IMR-90 (cell line): ENCODE measurements around the gene TPPP3. TPM values are rescaled to one million over a fixed set of nuclear protein-coding genes. Genes with fewer than 3 reads are reported as not detected.

Experiments
- ATAC-seq: fragments of 200-7000 bp; cut with Tn5 transposase; 2 replicates; pipeline ENCODE4 v1.9.1; 2020; ENCODE audit warnings: low read depth, mild to moderate bottlenecking, moderate library complexity
- BruUV-seq: library from RNA; stranded (reverse); fragments of 400-500 nt; replicated peaks from 2 replicates; lab custom pipeline; 2021; lab: Mats Ljungman, UMichigan
- CTCF ChIA-PET: fragments of 300-600 bp; formaldehyde crosslinking; extraction: SDS; loops from one replicate; lab custom pipeline; 2021; ENCODE audit warnings: antibody characterized with exemption; lab: Yijun Ruan, JAX
- POLR2A ChIA-PET: fragments of 300-600 bp; sonication (Branson Sonifier 250); formaldehyde crosslinking; loops from one replicate; lab custom pipeline; 2022; ENCODE audit warnings: antibody characterized with exemption; ENCODE audit not compliant: unreplicated experiment; lab: Charles Lee
- DNase-seq: peaks from one replicate; pipeline ENCODE4 v3.0.0; 2013
- H2AFZ ChIP-seq: replicated peaks from 2 replicates; pipeline ENCODE3; 2013; ENCODE audit warnings: low read length, mild to moderate bottlenecking; ENCODE audit not compliant: poor library complexity
- H2AK5ac ChIP-seq: 2 replicates; pipeline ENCODE4 v1.6.1; 2013; ENCODE audit warnings: low read depth, low read length, inconsistent platforms
- H2AK9ac ChIP-seq: replicated peaks from 2 replicates; pipeline ENCODE3; 2013; ENCODE audit warnings: mild to moderate bottlenecking, low read depth, low read length, moderate library complexity; ENCODE audit not compliant: poor library complexity
- H2BK120ac ChIP-seq: 2 replicates; pipeline ENCODE4 v1.6.1; 2013; ENCODE audit warnings: low read depth, low read length, inconsistent platforms
- H2BK15ac ChIP-seq: 3 replicates; pipeline ENCODE4 v1.6.1; 2013; ENCODE audit warnings: low read depth, low read length, inconsistent platforms
- H2BK20ac ChIP-seq: 2 replicates; pipeline ENCODE4 v1.6.1; 2013; ENCODE audit warnings: low read depth, mild to moderate bottlenecking, inconsistent platforms, low read length, moderate library complexity
- H2BK5ac ChIP-seq: 2 replicates; pipeline ENCODE4 v1.6.1; 2013; ENCODE audit warnings: mild to moderate bottlenecking, low read depth, low read length, inconsistent platforms; ENCODE audit not compliant: poor library complexity, severe bottlenecking
- H3K14ac ChIP-seq: replicated peaks from 2 replicates; pipeline ENCODE4 v1.6.1; 2013; ENCODE audit warnings: low read depth, low read length, inconsistent platforms
- H3K18ac ChIP-seq: 2 replicates; pipeline ENCODE4 v1.6.1; 2013; ENCODE audit warnings: low read depth, low read length, control low read depth
- H3K23ac ChIP-seq: 2 replicates; pipeline ENCODE4 v1.6.1; 2013; ENCODE audit warnings: low read depth, low read length, inconsistent platforms
- H3K27ac ChIP-seq: 2 replicates; pipeline ENCODE4 v1.5.1; 2013; ENCODE audit warnings: mild to moderate bottlenecking, control low read depth, low read length; ENCODE audit not compliant: insufficient read depth
- H3K27me3 ChIP-seq: 2 replicates; pipeline ENCODE4 v1.6.1; 2013; ENCODE audit warnings: low read length; ENCODE audit not compliant: control insufficient read depth, insufficient read depth
- H3K36me3 ChIP-seq: 2 replicates; pipeline ENCODE4 v1.6.1; 2013; ENCODE audit warnings: low read length, mixed read lengths; ENCODE audit not compliant: control insufficient read depth, insufficient read depth
- H3K4ac ChIP-seq: 2 replicates; pipeline ENCODE4 v1.6.1; 2013; ENCODE audit warnings: low read depth, low read length, inconsistent platforms
- H3K4me1 ChIP-seq: 2 replicates; pipeline ENCODE4 v1.6.1; 2013; ENCODE audit warnings: low read length, mixed read lengths; ENCODE audit not compliant: control insufficient read depth, insufficient read depth
- H3K4me2 ChIP-seq: 2 replicates; pipeline ENCODE4 v1.6.1; 2013; ENCODE audit warnings: low read depth, mild to moderate bottlenecking, control low read depth, low read length, moderate library complexity
- H3K4me3 ChIP-seq: 2 replicates; pipeline ENCODE4 v1.5.1; 2013; ENCODE audit warnings: low read depth, mild to moderate bottlenecking, control low read depth, low read length, moderate library complexity; ENCODE audit not compliant: insufficient read depth
- H3K56ac ChIP-seq: 2 replicates; pipeline ENCODE4 v1.6.1; 2013; ENCODE audit warnings: low read length, inconsistent platforms; ENCODE audit not compliant: insufficient read depth; ENCODE audit errors: extremely low read depth
- H3K79me1 ChIP-seq, 2 experiments: 2 replicates each; pipeline ENCODE4 v1.6.1; 2013; ENCODE audit warnings: low read length in 2 of 2, inconsistent platforms in 1 of 2, low read depth in 1 of 2
- H3K9ac ChIP-seq: 2 replicates; pipeline ENCODE4 v1.6.1; 2013; ENCODE audit warnings: low read depth, low read length, control low read depth
- H3K9me1 ChIP-seq: 2 replicates; pipeline ENCODE4 v1.6.1; 2013; ENCODE audit warnings: low read length, inconsistent platforms; ENCODE audit not compliant: insufficient read depth
- H3K9me3 ChIP-seq: 2 replicates; pipeline ENCODE4 v1.6.1; 2013; ENCODE audit warnings: low read length; ENCODE audit not compliant: control insufficient read depth, insufficient read depth
- H4K20me1 ChIP-seq: 2 replicates; pipeline ENCODE4 v1.6.1; 2013; ENCODE audit warnings: low read length, inconsistent platforms; ENCODE audit not compliant: insufficient read depth
- H4K5ac ChIP-seq: 2 replicates; pipeline ENCODE4 v1.6.1; 2013; ENCODE audit warnings: mild to moderate bottlenecking, low read depth, low read length, control low read depth
- H4K8ac ChIP-seq, 2 experiments: 2 replicates each; pipeline ENCODE4 v1.6.1; 2013; ENCODE audit warnings: low read depth in 2 of 2, low read length in 2 of 2, control low read depth in 1 of 2, inconsistent platforms in 1 of 2
- H4K91ac ChIP-seq: 2 replicates; pipeline ENCODE4 v1.6.1; 2013; ENCODE audit warnings: low read depth, low read length, inconsistent platforms; ENCODE audit not compliant: insufficient read depth
- BHLHE40 ChIP-seq: fragments of 150-350 bp; IDR thresholded peaks from 2 replicates; pipeline ENCODE4 v1.6.1; 2016; ENCODE audit warnings: mild to moderate bottlenecking, low read depth, low read length
- CEBPB ChIP-seq: IDR thresholded peaks from 2 replicates; pipeline ENCODE4 v1.6.1; 2012; ENCODE audit warnings: low read depth, low read length, improper control_type of control experiment
- MXI1 ChIP-seq: IDR thresholded peaks from 2 replicates; pipeline ENCODE4 v1.6.1; 2012; ENCODE audit warnings: low read depth, mild to moderate bottlenecking, low read length, moderate library complexity, borderline replicate concordance
- WGBS, 2 experiments: methylation state at CpG; one replicate each; pipeline versions ENCODE4 v1.1.5 to v1.1.7; 2013; ENCODE audit warnings: missing lambda C conversion rate in 2 of 2; ENCODE audit not compliant: insufficient read length in 1 of 2; ENCODE audit errors: extremely low coverage in 2 of 2; 5-methylcytosine and 5-hydroxymethylcytosine counted together
- dilution Hi-C: fragments of 300-500 bp; cut with HindIII; formaldehyde crosslinking; loops from one replicate; pipeline ENCODE4 v1.14.3; 2018; ENCODE audit warnings: low sequenced_read_pairs; ENCODE audit not compliant: unreplicated experiment
- in situ Hi-C: fragments of 300-500 bp; cut with MboI; formaldehyde crosslinking; loops from 3 replicates; pipeline ENCODE4 v1.14.3; 2019; ENCODE audit warnings: low sequenced_read_pairs, inconsistent platforms, mixed read lengths
- intact Hi-C: fragments of 100-400 bp; cut with micrococcal nuclease; formaldehyde crosslinking; loops from 2 replicates; pipeline ENCODE4 v1.10.0; 2022
- polyA plus RNA-seq, 3 experiments: library from polyadenylated mRNA; depleted of rRNA; stranded (reverse); fragments of >200 nt; gene quantifications; 2 replicates each; pipeline ENCODE4 v1.2.3, GENCODE V29; 2012; ENCODE audit warnings: low replicate concordance in 1 of 3
- total RNA-seq: library from RNA; depleted of rRNA; stranded (reverse); fragments of >200 nt; gene quantifications from 2 replicates; pipeline ENCODE4 v1.2.3, GENCODE V29; 2012
- TF ChIP-seq, protein P1 (sequence below): fragments of 150-350 bp; IDR thresholded peaks from 2 replicates; pipeline ENCODE4 v1.6.1; 2017; ENCODE audit warnings: mild to moderate bottlenecking, antibody characterized with exemption, low read length, low read depth

TPPP3 gene
- total and polyA plus RNA-seq, 2 of the 4 experiments (the other 2 are of a cell fraction): 0.54 to 2.4 TPM

DNA sequence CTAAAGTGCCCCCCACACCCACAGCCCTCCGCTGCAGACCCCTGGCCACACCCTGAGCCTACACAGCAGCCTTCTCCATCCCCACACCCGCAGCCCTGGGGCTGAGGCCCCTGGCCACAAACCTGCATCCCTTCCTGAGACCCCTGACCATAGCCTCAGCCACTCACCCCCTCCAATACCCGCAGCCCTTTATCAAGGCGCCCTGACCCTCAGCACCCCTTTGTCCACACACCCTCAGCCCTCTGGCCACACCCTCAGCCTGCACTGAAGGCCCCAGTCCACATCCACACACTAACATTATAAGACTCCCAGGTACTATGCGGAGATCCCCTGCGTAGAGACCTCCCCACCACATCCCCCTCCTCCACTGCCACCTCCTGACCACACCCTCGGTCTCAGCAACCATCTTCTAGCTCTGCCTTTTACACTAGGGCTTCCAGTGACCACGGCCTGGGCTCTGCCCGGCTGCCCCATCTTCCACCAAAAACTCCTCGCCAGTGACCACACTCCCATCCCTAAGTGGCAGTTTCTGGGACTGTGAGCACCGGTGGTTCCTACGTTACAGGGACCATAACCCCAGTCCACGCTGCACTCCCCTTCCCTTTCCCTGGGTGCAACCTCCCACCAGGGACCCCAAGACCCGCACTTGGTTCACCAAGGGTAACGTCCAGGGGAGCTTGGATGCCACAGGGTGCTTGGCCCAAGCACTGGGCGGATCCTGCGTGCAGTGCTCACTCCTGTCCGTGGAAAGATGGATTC lies 818 bp downstream of the TPPP3 start:
- 81% methylated on average over 11 of the region's 18 CpGs; no CpG with 5 or more reads in 1 of the 2 experiments for whole genome bisulfite sequencing, 2 experiments
- POLR2A ChIA-PET: no interaction called here
- DNase-seq: no peak
- peak overlapping the region in 1 of 2 experiments; percentile 2; a peak in 1 of 4 replicates for H4K8ac ChIP-seq
- no peak overlapping the region for H3K56ac ChIP-seq
- H3K79me1 ChIP-seq: no peaks in the 10 kb centered on the region
- no peak overlapping the region for H3K9ac ChIP-seq
- H4K5ac ChIP-seq: no peak overlapping the region
- H2BK15ac ChIP-seq: no peak overlapping the region
- peak overlapping the region; percentile 76 for H2AK9ac ChIP-seq
- H2BK20ac ChIP-seq: no peak overlapping the region
- H3K4me3 ChIP-seq: no peak overlapping the region
- peaks cover 5% of the 10 kb centered on the region; the same call in 1 of the 2 replicates for H3K9me1 ChIP-seq
- no peak overlapping the region for H3K18ac ChIP-seq
- BruUV-seq: no TSS peak
- H4K20me1 ChIP-seq: no peaks in the 10 kb centered on the region
- no peak overlapping the region for H3K23ac ChIP-seq
- H3K4ac ChIP-seq: peak overlapping the region; percentile 27; the same call in 1 of the 2 replicates
- peaks cover 4% of the 10 kb centered on the region; the same call in 1 of the 2 replicates for H3K27me3 ChIP-seq
- H2AK5ac ChIP-seq: no peak overlapping the region; the same call in none of the 2 replicates
- CTCF ChIA-PET: interaction anchor here (0.8 to 1.0 kb wide), 2 partner anchors 42 to 131 kb away, joined by 3 to 4 read pairs; no protein-coding TSS in a partner anchor
- no peak for ATAC-seq
- no peak overlapping the region for H4K91ac ChIP-seq
- TF ChIP-seq CEBPB: no peak
- no peak for TF ChIP-seq MXI1
- TF ChIP-seq, protein P1, sequence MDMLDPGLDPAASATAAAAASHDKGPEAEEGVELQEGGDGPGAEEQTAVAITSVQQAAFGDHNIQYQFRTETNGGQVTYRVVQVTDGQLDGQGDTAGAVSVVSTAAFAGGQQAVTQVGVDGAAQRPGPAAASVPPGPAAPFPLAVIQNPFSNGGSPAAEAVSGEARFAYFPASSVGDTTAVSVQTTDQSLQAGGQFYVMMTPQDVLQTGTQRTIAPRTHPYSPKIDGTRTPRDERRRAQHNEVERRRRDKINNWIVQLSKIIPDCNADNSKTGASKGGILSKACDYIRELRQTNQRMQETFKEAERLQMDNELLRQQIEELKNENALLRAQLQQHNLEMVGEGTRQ: no peak
- TF ChIP-seq BHLHE40: no peak
- peak overlapping the region; percentile 85; the same call in 1 of the 2 replicates for H3K4me2 ChIP-seq
- dilution Hi-C loops (no loop called here), in situ Hi-C loops (no loop called here), intact Hi-C loops (loop anchor here (5.0 kb wide), 1 partner anchor 145 kb away; the partner anchor contains the start of genes FHOD1 and SLC9A5)
- no peaks in the 10 kb centered on the region for H3K36me3 ChIP-seq
- H3K14ac ChIP-seq: no peak overlapping the region
- H3K27ac ChIP-seq: no peak overlapping the region
- H2AFZ ChIP-seq: peak overlapping the region; percentile 96
- no peak overlapping the region for H2BK5ac ChIP-seq
- peaks cover 16% of the 10 kb centered on the region for H3K4me1 ChIP-seq
- no peak overlapping the region for H2BK120ac ChIP-seq
- no peaks in the 10 kb centered on the region for H3K9me3 ChIP-seq
